PC-3 (cell line): ENCODE data around the gene GXYLT1.

ENCODE experiments used
- EZH2 ChIP-seq: fragments of 300-600 bp; sonication (generic); IDR thresholded peaks from one replicate; pipeline ENCODE4 v1.6.1; 2017; ENCODE audit warnings: antibody characterized with exemption, mild to moderate bottlenecking, low read length; ENCODE audit not compliant: unreplicated experiment
- EZH2phosphoT487 ChIP-seq: fragments of 300-600 bp; sonication (generic); IDR thresholded peaks from 2 replicates; pipeline ENCODE4 v1.6.1; 2018; ENCODE audit warnings: mild to moderate bottlenecking, antibody characterized with exemption, low read length, borderline replicate concordance
- TF ChIP-seq, protein P1 (sequence below): fragments of 300-600 bp; sonication (generic); conservative IDR thresholded peaks from 2 replicates; pipeline ENCODE4 v1.5.1; 2017; ENCODE audit warnings: antibody characterized with exemption, low read depth, mild to moderate bottlenecking, low read length

DNA sequence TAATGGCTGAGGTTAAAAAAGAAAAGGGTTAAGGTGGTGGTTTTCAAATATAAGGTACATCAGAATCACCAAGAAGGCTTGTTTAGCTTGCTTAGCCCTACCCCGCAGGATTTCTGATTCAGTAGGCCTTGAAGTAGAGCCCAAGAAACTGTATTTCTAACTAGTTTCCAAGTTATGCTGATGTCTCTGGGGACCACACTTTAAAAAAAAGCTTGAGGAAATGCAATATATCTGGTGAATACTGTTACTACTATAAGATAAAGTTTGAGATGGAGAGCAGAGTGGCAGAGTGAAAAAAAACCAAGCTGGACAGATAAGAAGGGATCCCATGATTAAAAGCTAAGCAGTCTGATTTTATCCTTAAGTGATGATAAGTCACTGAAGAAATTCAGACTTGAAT is 18.3 kb upstream of the GXYLT1 start:
- TF ChIP-seq, protein P1, sequence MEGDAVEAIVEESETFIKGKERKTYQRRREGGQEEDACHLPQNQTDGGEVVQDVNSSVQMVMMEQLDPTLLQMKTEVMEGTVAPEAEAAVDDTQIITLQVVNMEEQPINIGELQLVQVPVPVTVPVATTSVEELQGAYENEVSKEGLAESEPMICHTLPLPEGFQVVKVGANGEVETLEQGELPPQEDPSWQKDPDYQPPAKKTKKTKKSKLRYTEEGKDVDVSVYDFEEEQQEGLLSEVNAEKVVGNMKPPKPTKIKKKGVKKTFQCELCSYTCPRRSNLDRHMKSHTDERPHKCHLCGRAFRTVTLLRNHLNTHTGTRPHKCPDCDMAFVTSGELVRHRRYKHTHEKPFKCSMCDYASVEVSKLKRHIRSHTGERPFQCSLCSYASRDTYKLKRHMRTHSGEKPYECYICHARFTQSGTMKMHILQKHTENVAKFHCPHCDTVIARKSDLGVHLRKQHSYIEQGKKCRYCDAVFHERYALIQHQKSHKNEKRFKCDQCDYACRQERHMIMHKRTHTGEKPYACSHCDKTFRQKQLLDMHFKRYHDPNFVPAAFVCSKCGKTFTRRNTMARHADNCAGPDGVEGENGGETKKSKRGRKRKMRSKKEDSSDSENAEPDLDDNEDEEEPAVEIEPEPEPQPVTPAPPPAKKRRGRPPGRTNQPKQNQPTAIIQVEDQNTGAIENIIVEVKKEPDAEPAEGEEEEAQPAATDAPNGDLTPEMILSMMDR: no peak
- TF ChIP-seq EZH2phosphoT487: no peak
- no peak for TF ChIP-seq EZH2
